Uterus (tissue), 2 donors: ENCODE measurements around the gene NRG3.

Source experiments
- CTCF ChIP-seq, 4 experiments: fragments of 200-600 bp in 2 of 4; fragments of 450-650 bp in 2 of 4; sonication (generic) in 2 of 4; IDR thresholded peaks; one replicate each; pipeline ENCODE4 v1.5.1; 2016 to 2019; ENCODE audit warnings: antibody characterized with exemption in 4 of 4, mild to moderate bottlenecking in 2 of 4, moderate library complexity in 1 of 4
- POLR2A ChIP-seq, 2 donors: fragments of 450-650 bp; IDR thresholded peaks; one replicate each; pipeline ENCODE4 v1.6.1; 2016; ENCODE audit warnings: antibody characterized with exemption in 2 of 2, mild to moderate bottlenecking in 1 of 2, moderate library complexity in 1 of 2

GRCh38 chr10:82817676-82818422, 942.9 kb downstream of the NRG3 start:
- TF ChIP-seq CTCF (IDR thresholded peaks at IDR 0.05) (no peak), POLR2A (IDR thresholded peaks at IDR 0.05) (no peak)
